ENCODE data around the gene RIOK1. TPM values are rescaled to one million over a fixed set of nuclear protein-coding genes. Genes with fewer than 3 reads are reported as not detected.

RIOK1 gene
- total RNA-seq, 2 donors from 2014 or later, result 17.5 to 25.8 TPM

DNA sequence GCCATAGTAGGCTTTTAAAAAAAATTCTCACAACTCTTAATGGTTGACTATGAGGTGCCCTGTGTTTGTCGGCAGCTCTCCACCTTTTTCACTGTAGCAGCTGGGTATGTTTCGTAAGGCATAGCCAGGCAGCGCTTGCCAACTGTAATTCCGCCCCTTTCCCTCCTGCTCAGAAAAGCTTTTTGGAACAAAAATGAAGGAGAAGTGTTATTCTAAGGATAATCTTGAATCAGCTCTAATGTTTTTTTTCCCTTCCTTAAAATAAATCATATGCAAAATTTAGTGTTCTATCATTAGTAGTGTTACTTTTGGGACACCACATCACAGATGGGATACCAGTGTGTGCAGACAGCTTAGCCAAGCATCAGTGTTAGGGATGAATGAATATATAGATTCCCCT lies 21.2 kb downstream of the RIOK1 start:
- Histone ChIP-seq H3K9me3 (no peaks in the 10 kb centered on the region), H3K36me3 (no peaks in the 10 kb centered on the region), H3K27me3 (replicated peaks; ENCODE audit: insufficient read depth) (no peaks in the 10 kb centered on the region), H3K4me3 (no peak overlapping the region), H3K27ac (no peak overlapping the region), H3K4me1 (replicated peaks) (no peaks in the 10 kb centered on the region)
- TF ChIP-seq POLR2A (IDR thresholded peaks at IDR 0.05) (no peak), POLR2AphosphoS5 (IDR thresholded peaks at IDR 0.05) (no peak)
- TF ChIP-seq, protein P1, sequence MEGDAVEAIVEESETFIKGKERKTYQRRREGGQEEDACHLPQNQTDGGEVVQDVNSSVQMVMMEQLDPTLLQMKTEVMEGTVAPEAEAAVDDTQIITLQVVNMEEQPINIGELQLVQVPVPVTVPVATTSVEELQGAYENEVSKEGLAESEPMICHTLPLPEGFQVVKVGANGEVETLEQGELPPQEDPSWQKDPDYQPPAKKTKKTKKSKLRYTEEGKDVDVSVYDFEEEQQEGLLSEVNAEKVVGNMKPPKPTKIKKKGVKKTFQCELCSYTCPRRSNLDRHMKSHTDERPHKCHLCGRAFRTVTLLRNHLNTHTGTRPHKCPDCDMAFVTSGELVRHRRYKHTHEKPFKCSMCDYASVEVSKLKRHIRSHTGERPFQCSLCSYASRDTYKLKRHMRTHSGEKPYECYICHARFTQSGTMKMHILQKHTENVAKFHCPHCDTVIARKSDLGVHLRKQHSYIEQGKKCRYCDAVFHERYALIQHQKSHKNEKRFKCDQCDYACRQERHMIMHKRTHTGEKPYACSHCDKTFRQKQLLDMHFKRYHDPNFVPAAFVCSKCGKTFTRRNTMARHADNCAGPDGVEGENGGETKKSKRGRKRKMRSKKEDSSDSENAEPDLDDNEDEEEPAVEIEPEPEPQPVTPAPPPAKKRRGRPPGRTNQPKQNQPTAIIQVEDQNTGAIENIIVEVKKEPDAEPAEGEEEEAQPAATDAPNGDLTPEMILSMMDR (IDR thresholded peaks at IDR 0.05), result no peak
- no peak for DNase-seq (ENCODE audit: low spot score)
- 90% methylated on average over 4 of the region's 4 CpGs for WGBS
- intact Hi-C loops (cut with DNase I), result no loop called here

DNA sequence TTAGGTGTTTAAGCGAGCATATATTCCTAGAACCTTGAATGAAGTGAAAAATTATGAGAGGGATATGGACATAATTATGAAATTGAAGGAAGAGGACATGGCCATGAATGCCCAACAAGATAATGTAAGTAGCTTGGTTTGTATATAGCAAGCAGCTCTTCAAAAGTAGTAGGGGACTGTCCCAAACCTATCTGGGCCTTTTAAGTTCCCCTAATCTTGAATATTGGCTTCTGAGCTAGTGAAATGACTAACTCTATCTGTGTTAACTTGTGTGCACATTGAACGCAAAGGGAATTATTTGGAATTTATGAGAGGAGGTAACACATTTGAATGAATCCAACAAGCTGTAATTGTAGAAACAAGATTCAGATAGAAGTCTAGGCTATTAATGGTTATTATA lies 21.7 kb downstream of the RIOK1 start:
- intact Hi-C loops (cut with DNase I), result no loop called here
- Histone ChIP-seq H3K4me3 (no peak overlapping the region), H3K36me3 (no peaks in the 10 kb centered on the region), H3K4me1 (replicated peaks) (no peaks in the 10 kb centered on the region), H3K9me3 (no peaks in the 10 kb centered on the region), H3K27me3 (replicated peaks; ENCODE audit: insufficient read depth) (no peaks in the 10 kb centered on the region), H3K27ac (no peak overlapping the region)
- 96% methylated on average over 2 of the region's 2 CpGs for WGBS
- DNase-seq (ENCODE audit: low spot score), result no peak
- TF ChIP-seq POLR2AphosphoS5 (IDR thresholded peaks at IDR 0.05), result no peak
- no peak for TF ChIP-seq POLR2A (IDR thresholded peaks at IDR 0.05)
- TF ChIP-seq, protein P1 (IDR thresholded peaks at IDR 0.05), result no peak

DNA sequence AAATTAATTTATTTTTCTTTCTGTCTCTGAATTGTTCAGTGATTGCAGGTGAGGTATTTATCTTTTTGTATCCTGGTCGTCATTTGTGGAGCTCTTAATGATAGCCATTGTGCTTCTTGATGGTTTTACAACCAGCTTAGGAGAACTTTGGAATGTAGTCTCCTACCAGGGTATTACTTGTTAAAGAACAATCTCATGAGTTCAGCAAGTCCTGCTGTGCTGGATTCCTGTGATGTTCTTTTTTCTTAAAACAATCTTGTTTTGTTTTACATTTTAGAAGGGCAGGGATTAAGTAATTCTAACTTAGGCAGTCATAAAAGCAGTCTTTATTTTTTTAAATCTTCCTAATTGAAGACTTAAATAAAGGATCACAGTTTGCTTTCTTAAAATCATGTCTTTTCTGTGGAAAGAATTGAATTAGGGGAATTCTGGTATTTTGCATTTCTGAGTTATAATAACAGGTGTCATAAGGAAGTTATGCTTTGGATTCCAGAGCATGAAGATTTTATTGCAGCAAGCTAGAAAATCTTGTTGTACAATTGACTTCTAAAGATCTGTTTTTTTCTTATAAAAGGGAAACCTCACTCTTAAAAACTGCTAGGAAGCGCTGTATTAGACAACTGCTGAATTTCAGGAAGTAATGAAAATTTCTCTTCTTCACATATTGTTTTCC lies 23.7 kb downstream of the RIOK1 start:
- H3K27ac ChIP-seq, result no peak overlapping the region
- DNase-seq (ENCODE audit: low spot score), result no peak
- 57% methylated on average over 2 of the region's 2 CpGs for WGBS

DNA sequence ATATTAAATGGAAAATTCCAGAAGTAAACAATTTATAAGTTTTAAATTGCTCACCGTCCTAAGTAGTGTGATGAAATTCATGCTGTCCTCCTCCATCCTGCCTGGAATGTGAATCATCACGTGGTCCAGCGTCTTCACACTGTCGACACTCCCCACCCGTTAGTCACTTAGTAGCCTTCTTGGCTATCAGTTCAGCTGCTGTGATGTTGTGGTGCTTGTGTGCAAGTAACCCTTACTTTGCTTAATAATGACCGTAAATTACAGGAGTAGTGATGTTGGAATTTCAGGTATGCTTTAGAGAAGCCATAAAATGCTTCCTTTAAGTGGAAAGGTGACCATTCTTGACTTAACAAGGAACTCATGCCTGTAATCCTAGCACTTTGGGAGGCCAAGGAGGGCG lies 25.2 kb downstream of the RIOK1 start:
- H3K4me1 ChIP-seq (replicated peaks), result no peaks in the 10 kb centered on the region
- TF ChIP-seq POLR2AphosphoS5 (IDR thresholded peaks at IDR 0.05) (no peak), POLR2A (IDR thresholded peaks at IDR 0.05) (no peak)
- TF ChIP-seq, protein P1 (IDR thresholded peaks at IDR 0.05), result no peak
- DNase-seq (ENCODE audit: low spot score), result no peak
- H3K4me3 ChIP-seq, result no peak overlapping the region
- H3K27ac ChIP-seq, result no peak overlapping the region
- H3K9me3 ChIP-seq, result no peaks in the 10 kb centered on the region
- no peaks in the 10 kb centered on the region for H3K36me3 ChIP-seq
- intact Hi-C loops (cut with DNase I), result no loop called here
- 64% methylated on average over 7 of the region's 7 CpGs for WGBS
- no peaks in the 10 kb centered on the region for H3K27me3 ChIP-seq (replicated peaks; ENCODE audit: insufficient read depth)

More for the DNA sequence above, 23.7 kb downstream of the RIOK1 start:
- no peaks in the 10 kb centered on the region for H3K27me3 ChIP-seq (replicated peaks; ENCODE audit: insufficient read depth)
- H3K4me1 ChIP-seq (replicated peaks), result no peaks in the 10 kb centered on the region
- H3K36me3 ChIP-seq, result no peaks in the 10 kb centered on the region
- intact Hi-C loops (cut with DNase I), result no loop called here
- no peak overlapping the region for H3K4me3 ChIP-seq
- TF ChIP-seq POLR2AphosphoS5 (IDR thresholded peaks at IDR 0.05), result no peak
- H3K9me3 ChIP-seq, result no peaks in the 10 kb centered on the region

DNA sequence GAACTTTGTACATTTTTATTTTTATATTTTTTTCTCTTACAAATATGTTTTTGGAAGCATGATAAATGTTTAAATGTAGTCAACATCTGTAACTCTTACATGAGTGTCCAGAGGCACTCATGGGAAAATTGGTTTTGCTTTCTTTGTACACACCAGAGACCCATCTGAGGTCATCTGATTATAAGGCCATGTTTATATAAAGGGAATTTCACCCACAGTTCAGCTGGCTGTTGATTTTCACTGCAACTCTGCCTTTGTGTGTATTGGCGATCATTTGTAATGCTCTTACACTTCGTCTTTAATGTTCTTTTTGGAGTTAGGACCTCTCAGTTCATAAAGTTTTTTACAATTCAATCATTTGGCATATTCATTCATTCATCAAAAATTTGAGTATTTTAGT lies 28.1 kb downstream of the RIOK1 start:
- Histone ChIP-seq H3K36me3 (no peaks in the 10 kb centered on the region), H3K27ac (no peak overlapping the region), H3K9me3 (no peaks in the 10 kb centered on the region), H3K4me1 (replicated peaks) (no peaks in the 10 kb centered on the region), H3K4me3 (no peak overlapping the region), H3K27me3 (replicated peaks; ENCODE audit: insufficient read depth) (no peaks in the 10 kb centered on the region)
- no peak for DNase-seq (ENCODE audit: low spot score)
- WGBS, result 50% methylated on average over 2 of the region's 2 CpGs
- intact Hi-C loops (cut with DNase I), result no loop called here
- TF ChIP-seq, protein P1 (IDR thresholded peaks at IDR 0.05), result no peak
- TF ChIP-seq POLR2A (IDR thresholded peaks at IDR 0.05) (no peak), POLR2AphosphoS5 (IDR thresholded peaks at IDR 0.05) (no peak)
